ENCODE measurements around the gene CCDC51.
"Not testable (repeated sequence)": the region's sequence is repeated elsewhere in the genome, so short reads cannot be mapped to it uniquely, and the experiment has no call there.

CCDC51 gene

GRCh38 chr3:48439820-48440589 lies at the start of gene CCDC51, which contains the start of gene TMA7:
CCDC51 (minus strand) TSS chr3:48440119; CDS start chr3:48435128, 4,991 bp downstream.
TMA7 (plus strand) TSS chr3:48440257; CDS start chr3:48440297, 40 bp downstream.
- peak; percentile 98 for DNase-seq

- DNase-seq = no peak
Measured at GRCh38 chr3:48486952-48487351, 47.0 kb upstream of the CCDC51 start.

- not testable (repeated sequence) for DNase-seq
Measured at GRCh38 chr3:48482822-48483221, 42.9 kb upstream of the CCDC51 start.

- DNase-seq = not testable (repeated sequence)
Measured at GRCh38 chr3:48480891-48481290, 41.0 kb upstream of the CCDC51 start.

- peak; percentile 50 for DNase-seq
Measured at GRCh38 chr3:48478626-48479555, 39.0 kb upstream of the CCDC51 start.

GRCh38 chr3:48477959-48478520 lies 38.1 kb upstream of the CCDC51 start:
- no peak for DNase-seq

- no peak for DNase-seq
Measured at GRCh38 chr3:48476426-48477053, 36.6 kb upstream of the CCDC51 start.

GRCh38 chr3:48475188-48475587 lies 35.3 kb upstream of the CCDC51 start:
- no peak for DNase-seq

GRCh38 chr3:48474619-48475018 lies 34.7 kb upstream of the CCDC51 start:
- DNase-seq = no peak

- DNase-seq = not testable (repeated sequence)
Measured at GRCh38 chr3:48474031-48474430, 34.1 kb upstream of the CCDC51 start.

- DNase-seq = no peak
Measured at GRCh38 chr3:48473617-48473952, 33.7 kb upstream of the CCDC51 start.

- DNase-seq = peak; percentile 89
Measured at GRCh38 chr3:48472923-48473616, 33.2 kb upstream of the CCDC51 start.

- DNase-seq = no peak
Measured at GRCh38 chr3:48472673-48472922, 32.7 kb upstream of the CCDC51 start.

GRCh38 chr3:48470286-48470685 lies 30.4 kb upstream of the CCDC51 start:
- DNase-seq = no peak

- DNase-seq = no peak
Measured at GRCh38 chr3:48469046-48469915, 29.4 kb upstream of the CCDC51 start.

- DNase-seq = no peak
Measured at GRCh38 chr3:48468329-48468731, 28.4 kb upstream of the CCDC51 start.

GRCh38 chr3:48467473-48468267 lies 27.8 kb upstream of the CCDC51 start:
- no peak for DNase-seq

- DNase-seq = no peak
Measured at GRCh38 chr3:48467110-48467454, 27.2 kb upstream of the CCDC51 start.

GRCh38 chr3:48466386-48467109 lies 26.6 kb upstream of the CCDC51 start:
- DNase-seq = no peak

Measured in activated CD8-positive, alpha-beta memory T cell treated with anti-CD3 and anti-CD28 coated beads, Interleukin-2, amount 50 U/mL, for 4 hours (primary cell).